HEK293T (cell line): Measurements from ENCODE around the gene TRAF3.
"Not testable (repeated sequence)": the region's sequence is repeated elsewhere in the genome, so short reads cannot be mapped to it uniquely, and the experiment has no call there.

ENCODE experiments used
- CTCF ChIA-PET: fragments of 350-600 bp; formaldehyde crosslinking; extraction: SDS; loops from one replicate; lab custom pipeline; 2021; ENCODE audit warnings: antibody characterized with exemption, inconsistent platforms; lab: Yijun Ruan, JAX
- POLR2A ChIA-PET: fragments of 350-600 bp; formaldehyde crosslinking; extraction: SDS; loops from one replicate; lab custom pipeline; 2020; ENCODE audit warnings: antibody characterized with exemption, inconsistent platforms; lab: Yijun Ruan, JAX
- DNase-seq: peaks from one replicate; pipeline ENCODE4 v3.0.0; 2012; ENCODE audit warnings: mixed read lengths; ENCODE audit errors: extremely low spot score
- ARNT ChIP-seq: fragments of 450-650 bp; IDR thresholded peaks from 2 replicates; pipeline ENCODE4 v1.6.1; 2017; ENCODE audit warnings: mild to moderate bottlenecking
- BHLHE40 ChIP-seq: fragments of 450-650 bp; IDR thresholded peaks from 2 replicates; pipeline ENCODE4 v1.6.1; 2016; ENCODE audit warnings: mild to moderate bottlenecking, moderate library complexity, borderline replicate concordance
- CTBP1 ChIP-seq: fragments of 450-650 bp; IDR thresholded peaks from 2 replicates; pipeline ENCODE4 v1.6.1; 2016; ENCODE audit warnings: borderline replicate concordance
- ELF4 ChIP-seq: fragments of 450-650 bp; IDR thresholded peaks from 2 replicates; pipeline ENCODE4 v1.6.1; 2017; ENCODE audit warnings: antibody characterized with exemption
- FOXA1 ChIP-seq: fragments of 450-650 bp; IDR thresholded peaks from 2 replicates; pipeline ENCODE4 v1.6.1; 2016; ENCODE audit warnings: mild to moderate bottlenecking
- FOXK2 ChIP-seq: fragments of 450-650 bp; IDR thresholded peaks from 2 replicates; pipeline ENCODE4 v1.6.1; 2016; ENCODE audit warnings: mild to moderate bottlenecking
- FOXM1 ChIP-seq: fragments of 450-650 bp; IDR thresholded peaks from 2 replicates; pipeline ENCODE4 v1.6.1; 2017; ENCODE audit warnings: mild to moderate bottlenecking, borderline replicate concordance
- HDGF ChIP-seq: fragments of 450-650 bp; IDR thresholded peaks from 2 replicates; pipeline ENCODE4 v1.6.1; 2017; ENCODE audit warnings: antibody characterized with exemption, borderline replicate concordance
- L3MBTL2 ChIP-seq: fragments of 450-650 bp; conservative IDR thresholded peaks from 2 replicates; pipeline ENCODE4 v1.6.1; 2016; ENCODE audit warnings: mild to moderate bottlenecking
- LEF1 ChIP-seq: fragments of 450-650 bp; IDR thresholded peaks from 2 replicates; pipeline ENCODE4 v1.6.1; 2017; ENCODE audit warnings: mild to moderate bottlenecking, borderline replicate concordance
- NFRKB ChIP-seq: fragments of 450-650 bp; IDR thresholded peaks from 2 replicates; pipeline ENCODE4 v1.6.1; 2016; ENCODE audit warnings: mild to moderate bottlenecking, moderate library complexity
- PKNOX1 ChIP-seq: fragments of 450-650 bp; IDR thresholded peaks from 2 replicates; pipeline ENCODE4 v1.6.1; 2016
- SP1 ChIP-seq: fragments of 450-650 bp; IDR thresholded peaks from 2 replicates; pipeline ENCODE4 v1.6.1; 2017
- SUZ12 ChIP-seq: fragments of 450-650 bp; IDR thresholded peaks from 2 replicates; pipeline ENCODE4 v1.6.1; 2016; ENCODE audit warnings: mild to moderate bottlenecking
- TARDBP ChIP-seq: fragments of 450-650 bp; IDR thresholded peaks from 2 replicates; pipeline ENCODE4 v1.6.1; 2016
- ZNF384 ChIP-seq: fragments of 450-650 bp; IDR thresholded peaks from 2 replicates; pipeline ENCODE4 v1.6.1; 2016

Gene TRAF3

GRCh38 chr14:102817942-102818940 lies 41.0 kb downstream of the TRAF3 start:
- DNase-seq, result no peak
- no peak for TF ChIP-seq HDGF
- no peak for TF ChIP-seq L3MBTL2
- no peak for TF ChIP-seq FOXK2
- no peak for TF ChIP-seq SUZ12
- TF ChIP-seq BHLHE40, result no peak
- no peak for TF ChIP-seq SP1
- TF ChIP-seq CTBP1, result no peak
- no peak for TF ChIP-seq TARDBP
- no peak for TF ChIP-seq ZNF384
- TF ChIP-seq PKNOX1, result no peak
- TF ChIP-seq FOXA1, result no peak
- no peak for TF ChIP-seq ELF4
- TF ChIP-seq NFRKB, result no peak
- no peak for TF ChIP-seq LEF1
- no peak for TF ChIP-seq ARNT
- no peak for TF ChIP-seq FOXM1
- POLR2A ChIA-PET, result no interaction called here
- CTCF ChIA-PET, result no interaction called here

DNA sequence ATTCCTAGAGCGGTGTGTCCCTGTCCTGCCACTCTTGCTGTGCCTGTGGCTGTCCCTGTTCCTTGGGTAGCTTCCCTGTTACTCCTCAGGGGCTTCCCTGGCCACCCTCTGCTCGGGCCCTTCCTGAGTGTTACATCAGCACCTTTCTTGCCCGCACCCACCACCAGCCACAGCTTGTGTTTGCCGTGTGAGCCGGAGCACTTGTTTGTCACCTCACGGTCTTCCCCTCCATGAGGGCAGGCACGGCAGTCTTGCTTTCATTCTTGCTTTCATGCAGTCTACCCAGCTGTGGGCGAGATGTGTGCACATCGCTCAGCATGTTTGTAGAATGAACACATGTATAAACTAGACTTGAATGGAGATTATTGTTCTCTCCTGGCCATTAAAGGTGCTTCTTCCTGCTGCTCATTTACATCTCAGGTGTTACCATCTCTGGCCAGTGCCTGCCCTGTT lies 42.0 kb downstream of the TRAF3 start:
- POLR2A ChIA-PET, result no interaction called here
- CTCF ChIA-PET, result no interaction called here
- no peak for TF ChIP-seq ELF4
- no peak for TF ChIP-seq HDGF
- TF ChIP-seq ARNT, result no peak
- TF ChIP-seq FOXA1, result no peak
- TF ChIP-seq TARDBP, result no peak
- no peak for TF ChIP-seq CTBP1
- DNase-seq, result no peak

DNA sequence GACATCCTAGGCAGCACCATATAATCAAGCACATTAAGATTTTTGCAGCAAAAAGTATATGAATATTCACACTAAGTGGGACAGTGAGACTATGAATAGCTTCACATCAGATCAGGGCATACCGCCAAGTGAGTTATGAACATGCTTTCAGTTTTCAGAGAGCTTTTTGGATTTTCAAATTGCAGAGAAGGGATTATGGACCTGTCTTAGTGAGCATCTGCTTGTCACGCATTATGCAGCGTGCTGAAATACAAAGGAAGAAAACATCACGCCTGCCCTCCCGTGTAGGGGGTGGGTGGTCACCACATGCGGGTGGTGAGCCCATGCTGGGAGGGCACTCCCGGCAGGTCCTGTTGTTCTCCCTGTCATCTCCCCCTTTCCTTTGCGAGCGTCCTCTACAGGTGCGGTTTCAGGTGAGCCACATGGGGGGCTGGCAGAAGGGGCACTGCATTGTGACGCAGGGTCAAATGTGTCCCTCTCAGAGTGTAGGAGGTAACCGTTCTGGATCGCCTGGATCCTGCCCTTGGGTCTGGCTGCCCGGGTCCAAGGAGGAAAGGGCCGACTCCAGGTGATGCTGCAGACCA lies 42.6 kb downstream of the TRAF3 start:
- POLR2A ChIA-PET, result no interaction called here
- TF ChIP-seq ZNF384, result no peak
- no peak for TF ChIP-seq ELF4
- no peak for TF ChIP-seq L3MBTL2
- TF ChIP-seq NFRKB, result no peak
- TF ChIP-seq TARDBP, result no peak
- TF ChIP-seq ARNT, result no peak
- TF ChIP-seq LEF1, result no peak
- no peak for TF ChIP-seq HDGF
- TF ChIP-seq FOXM1, result no peak
- no peak for TF ChIP-seq BHLHE40
- TF ChIP-seq PKNOX1, result no peak
- no peak for TF ChIP-seq CTBP1
- TF ChIP-seq FOXK2, result no peak
- TF ChIP-seq SP1, result no peak
- TF ChIP-seq FOXA1, result no peak
- no peak for TF ChIP-seq SUZ12
- DNase-seq, result no peak
- CTCF ChIA-PET, result interaction anchor here (1.1 kb wide), 1 partner anchor 13 kb away, joined by 3 read pairs; no protein-coding TSS in a partner anchor

GRCh38 chr14:102821252-102821651 lies 44.0 kb downstream of the TRAF3 start:
- DNase-seq, result no peak
- POLR2A ChIA-PET, result no interaction called here
- TF ChIP-seq PKNOX1 (no peak), ZNF384 (no peak), FOXM1 (no peak), BHLHE40 (no peak), CTBP1 (no peak), TARDBP (no peak), SUZ12 (no peak), NFRKB (no peak), LEF1 (no peak), SP1 (no peak), FOXK2 (no peak), HDGF (no peak), ARNT (no peak), ELF4 (no peak), L3MBTL2 (no peak), FOXA1 (no peak)
- CTCF ChIA-PET, result no interaction called here

GRCh38 chr14:102822311-102822863 lies 45.1 kb downstream of the TRAF3 start:
- ChIA-PET CTCF (no interaction called here), POLR2A (no interaction called here)
- no peak for TF ChIP-seq BHLHE40
- no peak for DNase-seq

DNA sequence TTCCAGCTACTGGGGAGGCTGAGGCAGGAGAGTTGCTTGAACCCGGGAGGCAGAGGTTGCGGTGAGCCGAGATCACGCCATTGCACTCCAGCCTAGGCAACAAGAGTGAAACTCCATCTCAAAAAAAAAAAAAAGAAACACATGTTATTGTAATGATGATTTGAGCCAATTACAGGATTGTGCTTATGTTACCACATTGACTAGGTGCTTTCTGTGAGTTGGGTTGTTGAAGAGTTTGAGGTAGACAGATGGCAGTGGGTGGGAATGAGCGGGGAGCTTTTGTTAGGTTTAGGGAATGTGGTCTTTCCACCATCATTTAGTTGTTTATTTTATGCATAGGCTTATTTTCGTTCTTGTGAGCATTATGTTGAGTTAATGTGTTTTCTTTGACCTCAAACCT lies 45.6 kb downstream of the TRAF3 start:
- CTCF ChIA-PET, DNase-seq, POLR2A ChIA-PET: not testable (repeated sequence)
